Left lung (tissue), 10 donors: ENCODE measurements around the gene MOB3A. TPM values are rescaled to one million over a fixed set of nuclear protein-coding genes. Genes with fewer than 3 reads are reported as not detected.

ENCODE experiments used
- ATAC-seq: fragments of 200-7000 bp; cut with Tn5 transposase; one replicate; pipeline ENCODE4 v1.9.1; 2020; ENCODE audit warnings: moderate library complexity
- DNase-seq, 4 donors: peaks; one replicate each; pipeline ENCODE4 v3.0.0-alpha.2; 2013 to 2020
- H3K27ac ChIP-seq, 2 donors: fragments of 200-600 bp; sonication (generic) in 1 of 2; one replicate each; pipeline versions ENCODE4 v1.5.0 to v1.8.0; 2020 to 2021
- H3K27me3 ChIP-seq, 2 donors: fragments of 200-600 bp; sonication (generic) in 1 of 2; one replicate each; pipeline versions ENCODE4 v1.5.0 to v1.8.0; 2020 to 2021
- H3K36me3 ChIP-seq, 2 donors: fragments of 200-600 bp; sonication (generic) in 1 of 2; one replicate each; pipeline versions ENCODE4 v1.5.0 to v1.8.0; 2020 to 2021
- H3K4me1 ChIP-seq, 2 donors: fragments of 200-600 bp; one replicate each; pipeline ENCODE4 v1.8.0; 2021
- H3K4me3 ChIP-seq, 2 donors: fragments of 200-600 bp; sonication (generic) in 1 of 2; one replicate each; pipeline versions ENCODE4 v1.5.0 to v1.8.0; 2020 to 2021; ENCODE audit warnings: mild to moderate bottlenecking in 1 of 2
- H3K9me3 ChIP-seq, 2 donors: fragments of 200-600 bp; sonication (generic) in 1 of 2; one replicate each; pipeline versions ENCODE4 v1.5.0 to v1.8.0; 2020 to 2021
- CTCF ChIP-seq, 2 donors: fragments of 200-600 bp; sonication (generic) in 1 of 2; IDR thresholded peaks; one replicate each; pipeline versions ENCODE4 v1.5.0 to v1.8.0; 2021; ENCODE audit warnings: antibody characterized with exemption in 2 of 2
- intact Hi-C, 2 donors: fragments of 100-400 bp; cut with DNase I; formaldehyde crosslinking; loops; one replicate each; pipeline versions ENCODE4 v1.11.2 to v1.14.2; 2022
- polyA plus RNA-seq, 6 donors: library from polyadenylated mRNA; unstranded; fragments of 120-200 nt; gene quantifications; one replicate each; pipeline ENCODE4 v1.2.1, GENCODE V29; 2013; ENCODE audit not compliant: insufficient read length in 6 of 6
- total RNA-seq, 2 donors: library from RNA; stranded (reverse); fragmentation: NEBNext Ultra II Directional; extraction: Animal tissue kit (Norgen Biotek cat#: 25700); gene quantifications; one replicate each; pipeline ENCODE4 v1.2.1, GENCODE V29; 2021
- donor health status: DM: no; HTN: yes; CAD: no.
- donor health status: DM: no; HTN: no; CAD: no.

Gene MOB3A
- total and polyA plus RNA-seq, 8 donors = 20.6 to 105 (median 25.4) TPM

DNA sequence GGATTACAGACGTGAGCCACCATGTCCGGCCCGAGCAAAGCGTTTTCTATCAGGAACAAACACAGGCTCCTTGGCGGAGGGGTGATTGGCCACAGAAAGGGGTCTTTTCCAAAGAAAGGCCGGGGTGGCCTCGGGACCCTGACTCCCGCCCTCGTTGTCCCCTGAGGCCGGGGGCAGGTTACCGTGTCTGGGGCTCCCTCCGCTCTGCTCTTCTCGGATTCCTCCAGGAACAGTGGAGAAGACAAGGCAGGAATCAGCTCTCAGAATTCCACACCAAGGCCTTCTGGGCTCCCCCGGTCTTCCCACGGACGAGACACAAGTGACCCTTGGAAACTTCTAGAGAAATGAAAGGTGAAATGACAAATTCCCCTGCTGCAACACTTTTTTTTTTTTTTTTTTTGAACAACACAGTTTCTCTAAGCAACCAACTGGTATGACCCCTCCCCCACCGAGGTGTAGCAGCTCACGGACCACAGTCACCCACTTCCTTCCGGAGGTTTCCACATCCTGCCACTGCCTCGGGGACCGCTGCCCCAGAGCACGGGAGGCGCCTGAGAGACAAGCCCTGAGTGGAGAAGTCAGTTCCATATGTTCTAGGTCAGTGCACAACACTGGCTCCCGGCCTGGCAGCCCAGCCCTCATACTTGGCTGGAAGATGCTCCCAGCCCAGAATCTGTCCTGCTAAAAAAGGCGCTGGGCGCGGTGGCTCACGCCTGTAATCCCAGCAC, 11.0 kb downstream of the MOB3A start:
- DNase-seq = peak in 2 of 4 donors; percentile 90 to 94
- TF ChIP-seq CTCF (IDR thresholded peaks at IDR 0.05) = no peak
- Histone ChIP-seq H3K9me3 (no peaks in the 10 kb centered on the region), H3K27ac (peak overlapping the region; percentile 82 to 96), H3K27me3 (no peaks in the 10 kb centered on the region), H3K36me3 (peaks cover 0 to 33% of the 10 kb centered on the region in 2 donors), H3K4me1 (peaks cover 12 to 96% of the 10 kb centered on the region in 2 donors), H3K4me3 (peak overlapping the region in 1 of 2 donors; percentile 54)
- ATAC-seq = peak; percentile 59
- intact Hi-C loops = no loop called here

GRCh38 chr19:2083174-2083854, 12.8 kb downstream of the MOB3A start:
- DNase-seq (peak in 1 of 4 donors; percentile 83), ATAC-seq (peak; percentile 4)
- peak overlapping the region; percentile 82 to 96 for H3K27ac ChIP-seq

GRCh38 chr19:2081873-2082810, 14.0 kb downstream of the MOB3A start:
- H3K27me3 ChIP-seq = no peaks in the 10 kb centered on the region
- intact Hi-C loops = no loop called here
- DNase-seq = peak in 2 of 4 donors; percentile 80 to 83
- ATAC-seq = peak; percentile 46
- no peaks in the 10 kb centered on the region for H3K9me3 ChIP-seq
- peaks cover 0 to 63% of the 10 kb centered on the region in 2 donors for H3K36me3 ChIP-seq
- H3K4me3 ChIP-seq = peak overlapping the region in 1 of 2 donors; percentile 54
- peak overlapping the region; percentile 62 to 96 for H3K27ac ChIP-seq
- TF ChIP-seq CTCF (IDR thresholded peaks at IDR 0.05) = no peak
- H3K4me1 ChIP-seq = peaks cover 0 to 67% of the 10 kb centered on the region in 2 donors

More at GRCh38 chr19:2083174-2083854, 12.8 kb downstream of the MOB3A start:
- Histone ChIP-seq H3K4me3 (peak overlapping the region; percentile 5 to 54), H3K9me3 (no peaks in the 10 kb centered on the region), H3K27me3 (no peaks in the 10 kb centered on the region), H3K36me3 (peaks cover 0 to 52% of the 10 kb centered on the region in 2 donors), H3K4me1 (peaks cover 0 to 78% of the 10 kb centered on the region in 2 donors)
- TF ChIP-seq CTCF (IDR thresholded peaks at IDR 0.05) = no peak
- intact Hi-C loops = no loop called here

DNA sequence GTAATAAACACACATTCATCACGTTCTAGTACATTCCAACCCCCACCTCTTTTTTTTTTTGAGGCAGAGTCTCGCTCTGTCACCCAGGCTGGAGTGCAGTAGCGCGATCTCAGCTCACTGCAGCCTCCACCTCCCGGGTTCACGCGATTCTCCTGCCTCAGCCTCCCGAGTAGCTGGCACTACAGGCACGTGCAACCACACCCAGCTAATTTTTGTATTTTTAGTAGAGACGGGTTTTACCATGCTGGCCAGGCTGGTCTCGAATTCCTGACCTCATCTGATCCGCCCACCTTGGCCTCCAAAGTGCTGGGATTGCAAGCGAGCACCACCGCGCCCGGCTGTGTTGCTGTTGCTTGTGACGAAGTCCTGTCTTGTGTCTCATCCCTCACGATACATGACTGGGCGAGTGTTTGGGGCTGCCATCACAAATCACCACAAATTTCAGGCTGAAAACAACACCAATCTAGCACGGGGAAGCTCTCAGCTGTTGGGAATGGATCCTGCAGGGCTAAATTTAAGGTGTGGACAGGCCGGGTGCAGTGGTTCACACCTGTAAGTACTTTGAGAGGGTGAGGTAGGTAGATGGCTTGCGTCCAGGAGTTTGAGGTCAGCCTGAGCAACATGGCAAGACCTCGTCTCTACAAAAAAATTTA, 15.7 kb downstream of the MOB3A start:
- H3K9me3 ChIP-seq = no peaks in the 10 kb centered on the region
- TF ChIP-seq CTCF (IDR thresholded peaks at IDR 0.05) = no peak
- intact Hi-C loops = no loop called here
- no peak overlapping the region for H3K4me3 ChIP-seq
- H3K36me3 ChIP-seq = peaks cover 0 to 80% of the 10 kb centered on the region in 2 donors
- peak; percentile 24 for ATAC-seq
- no peaks in the 10 kb centered on the region for H3K27me3 ChIP-seq
- H3K27ac ChIP-seq = no peak overlapping the region
- no peak for DNase-seq
- peaks cover 0 to 52% of the 10 kb centered on the region in 2 donors for H3K4me1 ChIP-seq
